Measurements from ENCODE around the gene PAGE5.

Gene PAGE5
- long read RNA-seq, result 0 reads

- DNase-seq (ENCODE audit: low read depth in 1 of 2, low spot score in 1 of 2), result no peak
- Histone ChIP-seq H3K4me3 (replicated peaks; ENCODE audit: insufficient read depth, low read length) (no peak within 1 kb of the TSS), H3K27ac (replicated peaks) (no peak within 1 kb of the TSS), H3K27me3 (ENCODE audit: insufficient read depth, poor library complexity, severe bottlenecking) (no peaks in the 10 kb centered on the region)
- TF ChIP-seq CTCF (IDR thresholded peaks at IDR 0.05; ENCODE audit: insufficient read depth, low read length) (no peak), GABPA (IDR thresholded peaks at IDR 0.05; ENCODE audit: low read depth) (no peak), SPI1 (IDR thresholded peaks at IDR 0.05; ENCODE audit: borderline replicate concordance, low read depth) (no peak), POLR2AphosphoS5 (IDR thresholded peaks at IDR 0.05; ENCODE audit: low read depth) (no peak), REST (IDR thresholded peaks at IDR 0.05; ENCODE audit: insufficient replicate concordance, low read depth) (no peak)
These were observed at the start of gene PAGE5 for GRCh38 chrX:55220119-55220794. TSS of gene PAGE5 (plus strand) at chrX:55220346. CDS start at chrX:55221383, 1,037 bp downstream.

GRCh38 chrX:55187281-55187680 is 32.9 kb upstream of the PAGE5 start:
- DNase-seq (ENCODE audit: low read depth in 1 of 2, low spot score in 1 of 2), result no peak
- no peaks in the 10 kb centered on the region for H3K27me3 ChIP-seq (ENCODE audit: insufficient read depth, poor library complexity, severe bottlenecking)
- TF ChIP-seq SPI1 (IDR thresholded peaks at IDR 0.05; ENCODE audit: borderline replicate concordance, low read depth), result no peak
- no peak for TF ChIP-seq REST (IDR thresholded peaks at IDR 0.05; ENCODE audit: insufficient replicate concordance, low read depth)
- no peak for TF ChIP-seq POLR2AphosphoS5 (IDR thresholded peaks at IDR 0.05; ENCODE audit: low read depth)
- no peak for TF ChIP-seq GABPA (IDR thresholded peaks at IDR 0.05; ENCODE audit: low read depth)
- TF ChIP-seq CTCF (IDR thresholded peaks at IDR 0.05; ENCODE audit: insufficient read depth, low read length), result no peak
- no peak overlapping the region for H3K27ac ChIP-seq (replicated peaks)
- H3K4me3 ChIP-seq (replicated peaks; ENCODE audit: insufficient read depth, low read length), result no peak overlapping the region

- TF ChIP-seq POLR2AphosphoS5 (IDR thresholded peaks at IDR 0.05; ENCODE audit: low read depth) (no peak), SPI1 (IDR thresholded peaks at IDR 0.05; ENCODE audit: borderline replicate concordance, low read depth) (no peak), REST (IDR thresholded peaks at IDR 0.05; ENCODE audit: insufficient replicate concordance, low read depth) (no peak), CTCF (IDR thresholded peaks at IDR 0.05; ENCODE audit: insufficient read depth, low read length) (no peak), GABPA (IDR thresholded peaks at IDR 0.05; ENCODE audit: low read depth) (no peak)
- no peak for DNase-seq (ENCODE audit: low read depth in 1 of 2, low spot score in 1 of 2)
- H3K27ac ChIP-seq (replicated peaks), result no peak overlapping the region
These were observed 23.5 kb upstream of the PAGE5 start for GRCh38 chrX:55196688-55197087.

More at GRCh38 chrX:55196688-55197087, 23.5 kb upstream of the PAGE5 start:
- no peak overlapping the region for H3K4me3 ChIP-seq (replicated peaks; ENCODE audit: insufficient read depth, low read length)
- H3K27me3 ChIP-seq (ENCODE audit: insufficient read depth, poor library complexity, severe bottlenecking), result no peaks in the 10 kb centered on the region

Data from HL-60 (cell line).